OCI-LY7 (cell line): Measurements from ENCODE around the gene RETREG2.

Experiments used
- CTCF ChIP-seq: fragments of 200-600 bp; sonication (generic); conservative IDR thresholded peaks from 2 replicates; pipeline ENCODE4 v1.5.1; 2014; ENCODE audit warnings: mild to moderate bottlenecking, antibody characterized with exemption, low read length, moderate library complexity, mixed read lengths
- EZH2phosphoT487 ChIP-seq: fragments of 200-600 bp; sonication (generic); IDR thresholded peaks from 2 replicates; pipeline ENCODE4 v1.6.1; 2018; ENCODE audit warnings: low read depth, borderline replicate concordance, mild to moderate bottlenecking, mixed run types, antibody characterized with exemption, low read length, moderate library complexity, mixed read lengths

- TF ChIP-seq CTCF (no peak), EZH2phosphoT487 (no peak)
Measured at GRCh38 chr2:219181531-219181930, 3.5 kb downstream of the RETREG2 start.
